Heart left ventricle (tissue), 16 donors: Measurements from ENCODE around the gene CMC2. TPM values are rescaled to one million over a fixed set of nuclear protein-coding genes. Genes with fewer than 3 reads are reported as not detected.

ENCODE experiments used
- ATAC-seq, 4 donors: fragments of 200-7000 bp; cut with Tn5 transposase; one replicate each; pipeline ENCODE4 v1.9.1; 2020 to 2022; ENCODE audit warnings: moderate library complexity in 4 of 4, mild to moderate bottlenecking in 3 of 4, moderate number of reproducible peaks in 1 of 4
- DNase-seq, 5 donors: peaks; one replicate each; pipeline ENCODE4 v3.0.0-alpha.2; 2020
- H3K27ac ChIP-seq, 12 donors: fragments of 200-600 bp; sonication (generic) in 4 of 12; one replicate each; pipeline versions ENCODE4 v1.5.0 to v1.8.0; 2016 to 2022; ENCODE audit warnings: mild to moderate bottlenecking in 2 of 12
- H3K27me3 ChIP-seq, 9 donors: fragments of 200-600 bp; sonication (generic) in 2 of 9; one replicate each; pipeline versions ENCODE4 v1.5.1 to v1.8.0; 2016 to 2022; ENCODE audit warnings: mild to moderate bottlenecking in 3 of 9
- H3K36me3 ChIP-seq, 9 donors: fragments of 200-600 bp; sonication (generic) in 2 of 9; one replicate each; pipeline versions ENCODE4 v1.5.0 to v1.8.0; 2018 to 2022; ENCODE audit warnings: mild to moderate bottlenecking in 2 of 9
- H3K4me1 ChIP-seq, 12 donors: fragments of 200-600 bp; sonication (generic) in 4 of 12; one replicate each; pipeline versions ENCODE4 v1.5.0 to v1.8.0; 2016 to 2022; ENCODE audit warnings: mild to moderate bottlenecking in 3 of 12
- H3K4me3 ChIP-seq, 12 donors: fragments of 200-600 bp; sonication (generic) in 4 of 12; one replicate each; pipeline versions ENCODE4 v1.5.0 to v1.8.0; 2017 to 2022; ENCODE audit warnings: mild to moderate bottlenecking in 9 of 12, moderate library complexity in 4 of 12
- H3K9me3 ChIP-seq, 12 donors: fragments of 200-600 bp; sonication (generic) in 4 of 12; one replicate each; pipeline versions ENCODE4 v1.5.0 to v1.8.0; 2016 to 2022; ENCODE audit warnings: mild to moderate bottlenecking in 1 of 12
- CTCF ChIP-seq, 12 donors: fragments of 200-600 bp; sonication (generic) in 4 of 12; IDR thresholded peaks; one replicate each; pipeline versions ENCODE4 v1.5.0 to v1.8.0; 2018 to 2022; ENCODE audit warnings: antibody characterized with exemption in 12 of 12, mild to moderate bottlenecking in 5 of 12
- POLR2A ChIP-seq, 2 donors: fragments of 450-650 bp; IDR thresholded peaks; one replicate each; pipeline ENCODE4 v1.6.1; 2017; ENCODE audit warnings: antibody characterized with exemption in 2 of 2, mild to moderate bottlenecking in 2 of 2, moderate library complexity in 2 of 2
- WGBS, 4 donors: extraction: QIAGEN DNeasy Blood & Tissue Kit in 2 of 4; methylation state at CpG; one replicate each; pipeline versions ENCODE4 v1.1.5 to v1.1.7; 2013 to 2018; 5-methylcytosine and 5-hydroxymethylcytosine counted together
- intact Hi-C, 10 donors: fragments of 100-400 bp; cut with DNase I; formaldehyde crosslinking; loops; one replicate each; pipeline versions ENCODE4 v1.11.1 to v1.14.2; 2022
- polyA plus RNA-seq, 2 donors: library from polyadenylated mRNA; stranded (reverse); fragments of 200-250 nt; gene quantifications; one replicate each; pipeline ENCODE4 v1.2.3, GENCODE V29; 2013
- total RNA-seq, 9 donors: library from RNA; depleted of rRNA in 2 of 9; stranded (reverse); fragments of >200 nt in 2 of 9; fragmentation: NEBNext Ultra II Directional in 3 of 9; extraction: Animal tissue kit (Norgen Biotek cat#: 25700) in 3 of 9; gene quantifications; one replicate each; pipeline versions ENCODE4 v1.1.0 to v1.2.4, GENCODE V29; 2016 to 2023
- donor health status: ischemic (EF 13 %, LVEDD 7.1; RV severe dilation, severe dysfunction).
- donor health status: healthy with polysubstance abuse.
- donor health status: DM: no; HTN: yes; CAD: no.
- donor health status: DM: no; HTN: no; CAD: no.
- donor health status: ischemic (EF 25% LVEDD 6.9; RV normal size, moderate dysfunction).
- donor health status: ischemic (EF 25% LVEDD 5.7; RV mildly dilated, moderate dysfunction).
- donor health status: healthy.
- donor health status: DM: yes; HTN: yes; CAD: no.
- donor health status: ischemic (EF 35%, LVEDD 5.7; RV mildly dilated, moderate dysfunction).
- donor health status: nonischemic (EF 11% LVEDD 7.7; RV severe dilation, severe dysfunction).
- donor health status: DM: yes; HTN: yes; CAD: no.
- donor health status: PGD.
- donor health status: ischemic (EF 29% LVEDD 5.4; RV normal size, mild dysfunction).
- donor health status: nonischemic (EF 23%, LVEDD 6.1; RV moderate dilation, normal function).

The CMC2 gene
- total and polyA plus RNA-seq, 11 donors, result 89.0 to 377 (median 134) TPM

- H3K4me1 ChIP-seq, result no peaks in the 10 kb centered on the region
- H3K4me3 ChIP-seq, result no peak overlapping the region
- peaks cover 0 to 21% (median 0%) of the 10 kb centered on the region in 9 donors for H3K36me3 ChIP-seq
- intact Hi-C loops, result no loop called here
- DNase-seq (no peak), ATAC-seq (no peak)
- H3K9me3 ChIP-seq, result no peaks in the 10 kb centered on the region
- TF ChIP-seq POLR2A (IDR thresholded peaks at IDR 0.05) (no peak), CTCF (IDR thresholded peaks at IDR 0.05) (no peak)
- 96 to 99% (median 97%) methylated on average over 3 of the region's 3 CpGs for WGBS, 4 donors
- H3K27ac ChIP-seq, result no peak overlapping the region
- no peaks in the 10 kb centered on the region for H3K27me3 ChIP-seq
Measured at GRCh38 chr16:80969114-80969484, 37.6 kb downstream of the CMC2 start.

- no peak for ATAC-seq
- H3K27ac ChIP-seq, result no peak overlapping the region
- 79 to 92% (median 90%) methylated on average over 4 of the region's 4 CpGs for WGBS, 4 donors
- intact Hi-C loops, result no loop called here
- H3K36me3 ChIP-seq, result peaks cover 0 to 21% (median 0%) of the 10 kb centered on the region in 9 donors
- H3K4me1 ChIP-seq, result no peaks in the 10 kb centered on the region
- H3K4me3 ChIP-seq, result no peak overlapping the region
- TF ChIP-seq POLR2A (IDR thresholded peaks at IDR 0.05), result no peak
- TF ChIP-seq CTCF (IDR thresholded peaks at IDR 0.05), result no peak
- no peaks in the 10 kb centered on the region for H3K9me3 ChIP-seq
- DNase-seq, result no peak
- H3K27me3 ChIP-seq, result no peaks in the 10 kb centered on the region
Measured at GRCh38 chr16:80968386-80969113, 38.1 kb downstream of the CMC2 start.

GRCh38 chr16:80966617-80967016, 40.1 kb downstream of the CMC2 start:
- intact Hi-C loops, result no loop called here
- no peaks in the 10 kb centered on the region for H3K4me1 ChIP-seq
- no peak for DNase-seq
- no peak overlapping the region for H3K27ac ChIP-seq
- WGBS, 4 donors, result 77 to 97% (median 95%) methylated on average over 4 of the region's 4 CpGs
- no peaks in the 10 kb centered on the region for H3K27me3 ChIP-seq
- no peak overlapping the region for H3K4me3 ChIP-seq
- peaks cover 0 to 1% (median 0%) of the 10 kb centered on the region in 12 donors for H3K9me3 ChIP-seq
- no peak for ATAC-seq
- H3K36me3 ChIP-seq, result peaks cover 0 to 19% (median 0%) of the 10 kb centered on the region in 9 donors
- TF ChIP-seq POLR2A (IDR thresholded peaks at IDR 0.05), result no peak
- TF ChIP-seq CTCF (IDR thresholded peaks at IDR 0.05), result no peak

GRCh38 chr16:80964351-80964750, 42.3 kb downstream of the CMC2 start:
- H3K4me1 ChIP-seq, result no peaks in the 10 kb centered on the region
- intact Hi-C loops, result no loop called here
- H3K27me3 ChIP-seq, result no peaks in the 10 kb centered on the region
- H3K4me3 ChIP-seq, result no peak overlapping the region
- ATAC-seq (no peak), DNase-seq (no peak)
- no peak for TF ChIP-seq CTCF (IDR thresholded peaks at IDR 0.05)
- no peak for TF ChIP-seq POLR2A (IDR thresholded peaks at IDR 0.05)
- no peak overlapping the region for H3K27ac ChIP-seq
- H3K36me3 ChIP-seq, result peaks cover 0 to 9% (median 0%) of the 10 kb centered on the region in 9 donors
- WGBS, 4 donors, result 66 to 72% (median 67%) methylated on average over 2 of the region's 2 CpGs
- peaks cover 0 to 24% (median 9%) of the 10 kb centered on the region in 12 donors for H3K9me3 ChIP-seq
